GM18526 (cell line): ENCODE measurements around the gene NEURL1B.

Experiments used
- POLR2A ChIP-seq: IDR thresholded peaks from 3 replicates; pipeline ENCODE4 v1.6.1; 2011; ENCODE audit not compliant: insufficient read length; ENCODE audit errors: extremely low read depth

Gene NEURL1B

DNA sequence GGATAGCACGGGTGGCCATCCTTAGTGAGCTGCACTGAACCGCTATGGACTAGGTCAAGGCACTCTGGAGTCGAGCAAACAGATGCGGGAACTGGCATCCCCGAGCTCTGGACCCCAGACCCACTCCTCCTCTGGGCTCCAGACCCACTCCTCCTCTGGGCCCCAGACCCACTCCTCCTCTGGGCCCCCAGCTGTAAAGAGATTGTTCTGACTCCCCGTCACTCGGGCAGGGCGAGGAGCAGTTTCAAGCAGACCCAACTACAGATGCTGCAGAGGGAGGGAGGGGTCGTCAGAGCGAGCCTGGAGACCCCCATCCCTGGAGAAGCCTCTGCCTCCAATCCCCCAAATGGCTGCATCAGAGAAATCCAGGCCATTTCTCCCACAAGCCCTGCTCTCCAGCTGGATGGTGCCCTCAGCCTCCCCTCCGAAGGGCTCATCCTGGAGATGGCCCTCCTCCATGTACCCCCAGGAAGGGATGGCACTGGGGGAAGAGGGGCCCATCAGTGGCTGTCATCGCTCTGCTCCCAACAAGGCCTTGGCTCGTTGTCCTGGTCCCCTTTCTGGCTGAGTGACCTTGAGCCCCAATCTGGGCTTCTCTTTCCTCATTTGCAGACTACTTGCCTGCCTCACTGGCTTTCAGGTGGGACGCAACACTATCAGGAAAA lies 91.3 kb downstream of the NEURL1B start:
- TF ChIP-seq POLR2A = no peak

DNA sequence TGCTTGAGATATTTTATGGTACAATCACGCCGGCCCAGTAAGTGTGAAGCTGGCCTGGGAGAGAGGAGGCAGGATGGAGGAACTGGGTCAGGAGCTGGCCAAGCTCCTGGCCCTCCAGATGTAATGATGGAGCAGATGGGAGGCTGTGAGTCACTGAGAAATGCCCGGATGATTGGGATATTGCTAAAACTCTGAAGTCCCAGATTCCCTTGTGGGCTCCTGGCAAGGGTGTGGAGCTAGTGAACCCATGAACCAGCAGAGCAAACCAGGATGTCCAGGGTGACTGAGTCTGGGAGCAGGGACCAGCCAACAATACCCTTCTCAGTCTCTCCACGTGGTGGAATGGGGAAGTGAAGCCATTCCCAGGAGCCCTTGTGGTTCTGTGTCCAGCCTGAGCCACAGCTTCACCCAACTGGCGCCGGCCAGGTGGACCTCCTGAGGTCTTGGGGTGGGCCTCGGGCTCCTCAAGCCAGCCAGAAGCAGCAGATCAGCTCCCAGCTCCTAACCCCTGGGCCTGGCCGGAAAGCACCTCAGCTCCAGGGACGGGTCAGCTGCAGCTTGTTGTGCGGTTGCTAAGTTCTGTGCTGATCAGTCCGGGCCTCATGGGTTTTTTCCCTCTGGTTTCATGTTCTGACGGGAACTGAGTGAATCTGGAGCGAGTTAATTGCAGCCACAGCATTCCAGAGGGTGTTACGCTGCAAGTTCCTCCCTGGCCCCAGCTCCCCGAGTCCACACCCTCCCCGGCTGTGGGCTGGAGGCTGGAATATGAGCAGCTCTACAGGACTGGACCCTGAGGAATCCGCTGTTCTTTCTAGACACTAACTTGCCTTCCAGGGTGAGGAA lies 92.3 kb downstream of the NEURL1B start:
- no peak for TF ChIP-seq POLR2A

DNA sequence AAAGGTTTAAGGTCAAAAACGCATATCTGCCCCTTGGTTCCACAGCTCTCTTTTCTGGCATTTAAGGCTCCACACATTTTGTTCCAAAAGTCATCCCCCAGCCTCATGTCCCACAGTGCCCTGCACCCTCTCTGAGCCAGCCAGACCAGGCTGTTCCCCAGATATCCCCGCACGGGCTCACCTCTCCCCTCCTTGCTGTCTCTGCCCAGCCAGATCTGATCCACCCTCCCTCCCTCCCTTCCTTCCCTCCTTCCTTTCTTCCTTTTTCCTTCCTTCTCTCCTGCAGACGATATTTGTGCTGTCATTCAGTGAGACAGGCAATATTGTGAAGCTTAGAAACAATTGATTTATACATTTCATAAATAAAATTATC lies 92.9 kb downstream of the NEURL1B start:
- no peak for TF ChIP-seq POLR2A

DNA sequence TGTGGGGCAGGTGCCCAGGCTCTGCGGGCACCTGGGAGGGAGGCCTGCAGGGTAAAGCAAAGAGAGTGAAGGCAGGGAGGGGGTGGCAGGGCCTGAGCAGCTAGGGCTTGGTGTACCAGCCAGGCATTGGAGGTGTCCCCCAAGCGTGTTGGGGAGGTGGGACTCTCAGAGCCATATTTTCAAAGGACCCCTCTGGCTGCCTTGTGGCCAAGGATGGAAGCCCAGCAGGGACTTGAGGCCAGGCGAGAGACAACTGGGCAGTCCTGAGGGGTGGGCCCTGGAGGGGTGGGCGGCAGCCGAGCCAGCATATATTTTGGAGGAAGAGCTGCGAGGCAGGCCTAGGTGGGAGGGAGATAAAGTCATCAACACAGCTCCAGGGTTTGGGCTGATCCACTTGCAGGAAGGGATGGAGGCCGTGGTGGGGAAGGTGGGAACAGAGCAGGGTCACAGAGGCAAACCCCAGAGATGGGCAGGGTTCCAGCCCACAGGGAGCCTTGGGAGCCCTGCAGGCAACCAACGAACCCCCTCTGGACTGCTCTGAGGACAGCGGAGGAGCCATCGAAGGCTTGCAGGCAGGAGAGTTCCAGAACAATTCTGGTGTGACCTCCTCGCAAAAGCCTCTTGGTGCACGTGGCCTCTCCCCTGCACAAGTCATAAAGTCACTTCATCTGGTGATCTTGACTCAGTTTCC lies 94.2 kb downstream of the NEURL1B start:
- TF ChIP-seq POLR2A = no peak

DNA sequence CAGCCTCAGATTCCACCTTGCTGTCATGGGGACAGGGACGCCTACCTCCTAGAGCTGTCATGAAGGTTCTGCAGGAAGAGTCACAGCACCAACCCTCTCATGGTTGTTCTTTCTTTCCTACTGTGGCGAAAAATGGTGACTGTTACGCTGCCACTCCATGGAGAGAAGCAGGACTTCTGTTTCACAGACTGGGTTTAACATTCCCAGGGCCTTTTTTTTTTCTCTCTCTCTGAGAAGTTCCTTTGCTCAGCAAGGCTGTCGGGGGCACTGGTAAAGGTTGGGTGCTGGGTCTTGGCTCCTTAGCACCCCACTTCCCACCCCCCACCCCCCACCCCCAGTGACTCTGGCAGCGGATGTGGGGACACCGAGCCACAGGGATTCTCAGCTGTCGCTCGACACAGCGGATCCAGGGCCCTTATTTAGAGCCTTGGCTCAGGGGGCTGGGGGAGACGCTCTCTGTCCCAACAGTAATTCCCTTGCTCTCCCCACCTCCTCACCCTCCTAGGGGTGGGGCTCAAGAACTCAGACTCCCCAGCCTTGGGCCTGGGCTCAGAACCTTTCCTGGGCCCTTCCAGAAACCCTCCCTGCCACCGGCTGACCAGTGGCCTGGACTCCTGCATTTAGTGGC lies 95.6 kb downstream of the NEURL1B start:
- no peak for TF ChIP-seq POLR2A

DNA sequence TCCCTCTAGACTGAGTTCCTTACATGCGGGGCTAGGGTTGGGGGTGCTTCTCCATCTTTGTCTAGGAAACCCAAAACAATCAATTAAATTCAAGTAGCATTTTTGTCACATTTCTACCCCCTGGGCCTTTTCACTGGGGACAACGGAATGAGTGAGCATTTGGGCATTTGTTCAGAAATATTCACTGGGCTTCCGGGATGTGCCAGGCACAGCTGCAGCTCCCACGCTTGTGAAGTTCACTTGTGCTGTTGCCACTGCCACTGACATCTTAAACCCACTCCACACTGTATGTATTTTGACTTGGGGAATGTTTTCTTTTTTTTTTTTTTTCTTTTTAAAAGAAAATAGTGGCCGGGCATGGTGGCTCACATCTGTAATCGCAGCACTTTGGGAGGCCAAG lies 98.3 kb downstream of the NEURL1B start:
- TF ChIP-seq POLR2A = no peak

DNA sequence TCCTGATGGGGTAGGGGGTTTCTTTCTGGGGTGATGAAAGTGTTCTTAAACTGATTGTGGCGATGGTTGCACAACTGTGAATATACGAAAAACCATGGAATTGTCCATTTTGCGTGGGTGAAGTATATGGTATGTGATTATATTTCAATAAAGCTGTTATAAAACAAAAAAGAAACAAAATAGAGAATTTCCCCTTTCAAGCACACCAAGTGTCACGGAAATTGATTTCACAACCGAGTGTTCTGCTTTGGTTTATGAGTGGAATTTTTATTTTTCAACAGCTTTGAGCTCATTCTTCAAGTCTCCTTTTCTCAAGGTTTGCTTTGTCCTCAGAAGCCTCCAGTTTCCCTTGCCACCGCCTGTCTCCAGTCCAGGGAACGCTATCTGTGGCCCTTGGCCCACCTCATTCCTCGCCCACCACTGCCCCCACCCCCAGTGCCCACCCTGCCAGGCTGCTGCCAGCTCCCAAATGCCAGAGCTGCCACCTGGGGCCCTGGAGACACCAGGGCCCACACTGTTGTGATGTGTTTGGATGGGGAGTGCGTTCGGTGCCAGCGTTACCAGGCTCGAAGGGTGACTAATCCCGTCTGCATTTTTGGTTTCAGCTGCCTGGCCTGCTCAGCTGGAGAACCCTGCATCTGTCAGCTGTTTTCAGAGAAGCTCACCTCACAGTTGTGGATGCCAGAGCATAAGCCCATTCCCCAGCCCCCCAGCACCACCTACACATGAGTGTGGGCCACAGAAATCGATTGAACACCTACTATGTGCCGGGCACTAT lies 99.6 kb downstream of the NEURL1B start:
- no peak for TF ChIP-seq POLR2A
